Psoas muscle (tissue), 8 donors: ENCODE data around the gene UBN1. TPM values are rescaled to one million over a fixed set of nuclear protein-coding genes. Genes with fewer than 3 reads are reported as not detected.
A peak's percentile ranks its signal among the peaks of the same experiment; 100 is the strongest.

Experiments
- ATAC-seq, 4 donors: fragments of 200-7000 bp; cut with Tn5 transposase; one replicate each; pipeline ENCODE4 v1.9.1; 2020; ENCODE audit warnings: moderate library complexity in 3 of 4, mild to moderate bottlenecking in 2 of 4
- DNase-seq, 2 donors: peaks; one replicate each; pipeline ENCODE4 v3.0.0-alpha.2; 2020
- H3K27ac ChIP-seq: fragments of 200-600 bp; one replicate; pipeline ENCODE4 v1.8.0; 2022
- H3K27me3 ChIP-seq, 3 donors: fragments of 200-600 bp in 1 of 3; one replicate each; pipeline versions ENCODE4 v1.6.1 to v1.8.0; 2013 to 2022; ENCODE audit warnings: low read length in 2 of 3, mild to moderate bottlenecking in 2 of 3, moderate library complexity in 1 of 3; ENCODE audit not compliant: insufficient read depth in 3 of 3
- H3K36me3 ChIP-seq, 2 donors: fragments of 200-600 bp in 1 of 2; one replicate each; pipeline versions ENCODE4 v1.6.1 to v1.8.0; 2013 to 2022; ENCODE audit warnings: low read depth in 1 of 2, mild to moderate bottlenecking in 1 of 2, moderate library complexity in 1 of 2; ENCODE audit not compliant: insufficient read depth in 1 of 2
- H3K4me1 ChIP-seq: fragments of 200-600 bp; one replicate; pipeline ENCODE4 v1.8.0; 2022
- H3K4me3 ChIP-seq: fragments of 200-600 bp; one replicate; pipeline ENCODE4 v1.8.0; 2022; ENCODE audit warnings: mild to moderate bottlenecking
- H3K9me3 ChIP-seq: fragments of 200-600 bp; one replicate; pipeline ENCODE4 v1.8.0; 2022
- CTCF ChIP-seq: fragments of 200-600 bp; IDR thresholded peaks from one replicate; pipeline ENCODE4 v1.8.0; 2022; ENCODE audit warnings: antibody characterized with exemption
- WGBS, 3 donors: extraction: QIAGEN DNeasy Blood & Tissue Kit; methylation state at CpG; one replicate each; pipeline versions ENCODE4 v1.1.6 to v1.1.7; 2013; 5-methylcytosine and 5-hydroxymethylcytosine counted together
- intact Hi-C, 2 donors: fragments of 100-400 bp; cut with DNase I; formaldehyde crosslinking; loops; one replicate each; pipeline versions ENCODE4 v1.11.0 to v1.14.2; 2022
- polyA plus RNA-seq, 3 donors: library from polyadenylated mRNA; stranded (reverse); fragments of 200-250 nt; gene quantifications; one replicate each; pipeline ENCODE4 v1.2.3, GENCODE V29; 2013
- total RNA-seq, 4 donors: library from RNA; stranded (reverse); fragmentation: NEBNext Ultra II Directional in 2 of 4; extraction: Animal tissue kit (Norgen Biotek cat#: 25700) in 2 of 4; gene quantifications; one replicate each; pipeline versions ENCODE4 v1.2.1 to v1.2.4, GENCODE V29; 2021 to 2023
- donor health status: healthy with polysubstance abuse.
- donor health status: DM: no; HTN: no; CAD: no; lungs with moderate emphysema.
- donor health status: Bipolar disorder and iron deficiency.
- donor health status: healthy.
- donor health status: DM: yes; HTN: yes; CAD: no.
- donor health status: DM: no; HTN: no; CAD: no.
- donor health status: DM: no; HTN: no; CAD: no.
- donor health status: DM: yes; HTN: yes; CAD: no.

UBN1 gene
- total and polyA plus RNA-seq, 7 donors: 9.1 to 33.3 (median 25.7) TPM

- intact Hi-C loops: no loop called here
- no peaks in the 10 kb centered on the region for H3K9me3 ChIP-seq
- DNase-seq: no peak
- H3K4me3 ChIP-seq: no peak overlapping the region
- TF ChIP-seq CTCF: no peak
- peaks cover 2 to 98% of the 10 kb centered on the region in 2 donors for H3K36me3 ChIP-seq
- H3K4me1 ChIP-seq: peaks cover 21% of the 10 kb centered on the region
- no peaks in the 10 kb centered on the region for H3K27me3 ChIP-seq
- no peak for ATAC-seq
- no peak overlapping the region for H3K27ac ChIP-seq
- WGBS, 3 donors: 93 to 98% (median 97%) methylated on average over 3 of the region's 3 CpGs
Measured at GRCh38 chr16:4811242-4811641, 36.0 kb upstream of the UBN1 start.

GRCh38 chr16:4811773-4812172 is 35.5 kb upstream of the UBN1 start:
- no peak for TF ChIP-seq CTCF
- no peak overlapping the region for H3K4me3 ChIP-seq
- H3K4me1 ChIP-seq: peaks cover 21% of the 10 kb centered on the region
- WGBS, 3 donors: 79 to 85% (median 81%) methylated on average over 9 of the region's 9 CpGs
- intact Hi-C loops: no loop called here
- peaks cover 0 to 99% of the 10 kb centered on the region in 2 donors for H3K36me3 ChIP-seq
- H3K27me3 ChIP-seq: no peaks in the 10 kb centered on the region
- no peak overlapping the region for H3K27ac ChIP-seq
- H3K9me3 ChIP-seq: no peaks in the 10 kb centered on the region
- DNase-seq: no peak
- no peak for ATAC-seq

DNA sequence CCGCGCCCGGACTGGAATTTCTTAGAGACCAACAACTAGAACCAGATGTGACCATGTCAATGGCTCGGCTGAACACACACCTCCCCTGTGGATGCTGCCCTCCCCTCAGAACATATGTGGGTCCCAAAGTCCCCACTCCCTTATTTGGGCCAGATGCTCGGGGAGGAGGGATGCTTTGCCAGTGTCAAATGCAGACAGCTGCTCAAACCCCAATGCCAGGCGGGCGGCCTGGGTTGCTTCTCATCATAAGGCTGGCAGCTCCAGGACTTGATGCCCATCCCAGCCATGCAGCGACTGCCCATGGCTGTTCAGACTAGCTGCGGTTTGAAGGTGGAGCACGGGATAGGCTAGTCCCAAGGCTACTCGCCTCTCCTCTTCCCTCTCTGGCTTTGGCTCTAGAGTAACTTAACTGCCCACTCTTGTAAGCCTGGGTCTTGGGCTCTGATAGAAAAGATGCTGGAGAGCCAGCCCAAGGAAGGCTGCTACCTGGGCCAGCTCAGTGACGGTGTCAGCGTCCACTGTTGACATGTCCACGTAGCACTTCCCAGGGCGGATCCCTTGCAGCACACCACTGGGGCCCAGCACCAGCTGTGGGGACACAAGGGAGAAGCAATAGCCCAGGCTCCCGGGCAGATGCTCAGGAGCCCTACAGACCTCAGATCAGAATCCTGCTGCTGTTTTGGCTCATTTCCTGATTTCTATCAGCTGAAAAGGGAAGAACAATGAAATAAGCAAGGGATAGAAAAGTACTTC is 33.9 kb upstream of the UBN1 start:
- Histone ChIP-seq H3K4me3 (no peak overlapping the region), H3K36me3 (peaks cover 0 to 100% of the 10 kb centered on the region in 2 donors), H3K27ac (peak overlapping the region; percentile 67), H3K4me1 (peaks cover 21% of the 10 kb centered on the region), H3K9me3 (no peaks in the 10 kb centered on the region), H3K27me3 (no peaks in the 10 kb centered on the region)
- intact Hi-C loops: no loop called here
- 81 to 91% (median 84%) methylated on average over 16 of the region's 16 CpGs for WGBS, 3 donors
- TF ChIP-seq CTCF: no peak
- ATAC-seq (peak in 3 of 4 donors; percentile 21 to 47 (median 45)), DNase-seq (no peak)

DNA sequence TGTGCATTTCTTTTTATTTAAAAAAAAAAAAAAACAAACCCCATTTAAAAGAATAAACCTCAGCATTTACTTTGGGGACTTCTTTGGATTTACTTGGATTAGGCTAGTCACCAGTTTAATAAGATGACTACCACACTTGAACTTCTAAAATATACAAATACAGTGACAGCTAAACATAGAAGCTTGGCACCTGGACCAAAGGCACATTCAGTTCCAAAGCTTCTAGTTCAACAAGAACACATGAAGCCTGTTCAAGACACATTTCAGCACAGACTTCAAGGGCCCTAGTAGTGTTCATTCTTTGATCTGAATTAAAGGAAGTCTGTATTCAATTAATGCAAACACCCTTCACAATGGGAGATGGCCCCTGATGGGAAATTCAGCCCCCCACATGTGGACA is 33.2 kb upstream of the UBN1 start:
- intact Hi-C loops: no loop called here
- Histone ChIP-seq H3K27ac (peak overlapping the region; percentile 67), H3K4me3 (peak overlapping the region; percentile 24), H3K4me1 (peaks cover 21% of the 10 kb centered on the region), H3K27me3 (no peaks in the 10 kb centered on the region), H3K36me3 (peaks cover 0 to 99% of the 10 kb centered on the region in 2 donors), H3K9me3 (no peaks in the 10 kb centered on the region)
- ATAC-seq (peak; percentile 73 to 91 (median 82)), DNase-seq (no peak)
- TF ChIP-seq CTCF: no peak
